22Rv1 (cell line): ENCODE data around the gene ABCG4.

Source experiments
- CTCF ChIP-seq: fragments of 450-650 bp; IDR thresholded peaks from 2 replicates; pipeline ENCODE4 v1.5.1; 2017; ENCODE audit warnings: mild to moderate bottlenecking
- ZFX ChIP-seq: fragments of 450-650 bp; IDR thresholded peaks from 2 replicates; pipeline ENCODE4 v1.6.1; 2017; ENCODE audit warnings: antibody characterized with exemption, borderline replicate concordance

GRCh38 chr11:119169282-119169719 is 20.4 kb downstream of the ABCG4 start:
- TF ChIP-seq CTCF (no peak), ZFX (no peak)
